Esophagus squamous epithelium (tissue), 5 donors: ENCODE data around the gene NMT1. TPM values are rescaled to one million over a fixed set of nuclear protein-coding genes. Genes with fewer than 3 reads are reported as not detected.

Source experiments
- DNase-seq: peaks from one replicate; lab custom pipeline; 2025; lab: John Stamatoyannopoulos, UW
- H3K27ac ChIP-seq, 4 donors: fragments of 200-600 bp; sonication (generic); one replicate each; pipeline ENCODE4 v1.5.1; 2016 to 2019; ENCODE audit warnings: mild to moderate bottlenecking in 1 of 4
- H3K27me3 ChIP-seq, 4 donors: fragments of 200-600 bp; sonication (generic); 1 replicate in 3 of 4; 2 replicates in 1 of 4; pipeline versions ENCODE4 v1.5.1 to v1.6.0; 2017 to 2021; ENCODE audit warnings: antibody characterized with exemption in 1 of 4
- H3K36me3 ChIP-seq, 3 donors: fragments of 200-600 bp; sonication (generic); one replicate each; pipeline ENCODE4 v1.5.1; 2016 to 2019
- H3K4me1 ChIP-seq, 3 donors: fragments of 200-600 bp; sonication (generic); one replicate each; pipeline ENCODE4 v1.5.1; 2017 to 2019
- H3K4me3 ChIP-seq, 4 donors: fragments of 200-600 bp; sonication (generic); 1 replicate in 3 of 4; 2 replicates in 1 of 4; pipeline ENCODE4 v1.5.1; 2016 to 2019; ENCODE audit warnings: mild to moderate bottlenecking in 2 of 4, moderate library complexity in 1 of 4
- H3K9me3 ChIP-seq, 3 donors: fragments of 200-600 bp; sonication (generic); one replicate each; pipeline ENCODE4 v1.5.1; 2016 to 2019
- POLR2A ChIP-seq, 4 donors: fragments of 450-650 bp; IDR thresholded peaks; one replicate each; pipeline ENCODE4 v1.6.1; 2017; ENCODE audit warnings: antibody characterized with exemption in 4 of 4, mild to moderate bottlenecking in 4 of 4, moderate library complexity in 3 of 4
- WGBS, 2 donors: methylation state at CpG; one replicate each; pipeline ENCODE4 v1.1.5; 2018; 5-methylcytosine and 5-hydroxymethylcytosine counted together
- intact Hi-C: fragments of 100-400 bp; cut with DNase I; formaldehyde crosslinking; loops from one replicate; pipeline ENCODE4 v1.15.0; 2022
- total RNA-seq, 4 donors: library from RNA; depleted of rRNA; stranded (reverse); fragments of >200 nt; gene quantifications; one replicate each; pipeline ENCODE4 v1.1.0, GENCODE V29; 2016
- TF ChIP-seq, protein P1 (sequence below), 6 experiments: fragments of 450-650 bp in 4 of 6; fragments of 200-600 bp in 2 of 6; sonication (generic) in 2 of 6; IDR thresholded peaks; one replicate each; pipeline ENCODE4 v1.5.1; 2016 to 2019; ENCODE audit warnings: antibody characterized with exemption in 6 of 6, mild to moderate bottlenecking in 4 of 6, moderate library complexity in 4 of 6
- donor health status: DM: yes; HTN: yes; CAD: no.

NMT1 gene
- total RNA-seq: 10 to 100 TPM; 54.6 to 66.2 (median 57.8) TPM

DNA sequence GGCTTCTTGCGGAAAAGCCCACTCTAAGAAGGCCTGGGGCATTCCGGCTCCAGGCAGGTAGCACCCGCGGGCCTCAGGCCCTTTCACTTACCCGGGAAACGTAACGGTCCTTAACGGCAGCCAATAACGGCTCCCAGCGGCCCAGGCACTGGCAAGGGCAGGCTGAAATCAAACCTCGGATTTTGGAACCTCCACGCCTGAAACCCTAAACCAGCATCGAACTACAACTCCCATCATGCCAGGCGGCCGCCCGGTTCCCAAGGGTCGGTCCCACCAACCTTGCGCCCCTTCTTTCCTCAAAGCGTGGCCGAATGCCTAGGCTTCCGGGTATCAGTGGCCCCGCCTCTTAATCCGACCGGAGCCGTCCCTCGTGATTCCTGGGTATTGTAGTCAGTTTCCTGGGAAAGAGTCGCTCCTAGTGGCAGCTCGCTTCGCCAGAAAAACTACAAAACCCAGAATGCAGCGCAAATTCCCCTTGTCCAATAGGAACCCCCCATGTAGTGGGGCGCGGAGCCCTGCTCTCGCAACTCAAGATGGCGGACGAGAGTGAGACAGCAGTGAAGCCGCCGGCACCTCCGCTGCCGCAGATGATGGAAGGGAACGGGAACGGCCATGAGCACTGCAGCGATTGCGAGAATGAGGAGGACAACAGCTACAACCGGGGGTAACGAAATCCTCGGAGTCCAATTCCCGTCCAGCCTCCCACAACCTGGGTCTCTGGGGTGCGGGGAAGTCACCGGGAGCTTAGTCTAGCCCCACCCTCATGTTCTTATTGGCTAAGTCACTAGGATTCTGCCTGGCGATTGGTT lies at the start of gene NMT1:
TSS of gene NMT1 (plus strand) at position 521 of the 809 bp plus-strand sequence. CDS start at position 534, 13 bp downstream.
- peak; percentile 93 for DNase-seq

DNA sequence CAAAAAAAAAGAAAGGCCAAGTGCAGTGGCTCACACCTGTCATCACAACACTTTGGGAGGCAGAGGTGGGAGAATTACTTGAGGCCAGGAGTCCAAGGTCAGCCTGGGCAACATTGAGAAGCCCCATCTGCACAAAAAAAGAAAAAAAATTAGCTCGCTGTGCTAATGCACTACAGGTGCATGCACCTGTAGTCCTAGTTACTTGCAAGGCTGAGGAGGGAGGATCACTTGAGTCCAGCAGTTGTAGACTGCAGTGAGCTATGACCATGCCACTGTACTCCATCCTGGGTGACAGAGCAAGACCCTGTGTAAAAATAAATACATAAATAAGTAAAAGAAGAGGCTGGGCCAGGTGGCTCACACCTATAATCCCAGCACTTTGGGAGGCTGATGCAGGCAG lies 49.4 kb upstream of the NMT1 start:
- WGBS, 2 donors: 86 to 91% methylated on average over 1 of the region's 1 CpG
- Histone ChIP-seq H3K4me3 (no peak overlapping the region), H3K36me3 (no peaks in the 10 kb centered on the region), H3K9me3 (no peaks in the 10 kb centered on the region), H3K4me1 (peaks cover 0 to 20% (median 6%) of the 10 kb centered on the region in 3 donors), H3K27ac (no peak overlapping the region), H3K27me3 (no peaks in the 10 kb centered on the region)
- DNase-seq: no peak
- TF ChIP-seq POLR2A (IDR thresholded peaks at IDR 0.05): no peak
- TF ChIP-seq, protein P1, sequence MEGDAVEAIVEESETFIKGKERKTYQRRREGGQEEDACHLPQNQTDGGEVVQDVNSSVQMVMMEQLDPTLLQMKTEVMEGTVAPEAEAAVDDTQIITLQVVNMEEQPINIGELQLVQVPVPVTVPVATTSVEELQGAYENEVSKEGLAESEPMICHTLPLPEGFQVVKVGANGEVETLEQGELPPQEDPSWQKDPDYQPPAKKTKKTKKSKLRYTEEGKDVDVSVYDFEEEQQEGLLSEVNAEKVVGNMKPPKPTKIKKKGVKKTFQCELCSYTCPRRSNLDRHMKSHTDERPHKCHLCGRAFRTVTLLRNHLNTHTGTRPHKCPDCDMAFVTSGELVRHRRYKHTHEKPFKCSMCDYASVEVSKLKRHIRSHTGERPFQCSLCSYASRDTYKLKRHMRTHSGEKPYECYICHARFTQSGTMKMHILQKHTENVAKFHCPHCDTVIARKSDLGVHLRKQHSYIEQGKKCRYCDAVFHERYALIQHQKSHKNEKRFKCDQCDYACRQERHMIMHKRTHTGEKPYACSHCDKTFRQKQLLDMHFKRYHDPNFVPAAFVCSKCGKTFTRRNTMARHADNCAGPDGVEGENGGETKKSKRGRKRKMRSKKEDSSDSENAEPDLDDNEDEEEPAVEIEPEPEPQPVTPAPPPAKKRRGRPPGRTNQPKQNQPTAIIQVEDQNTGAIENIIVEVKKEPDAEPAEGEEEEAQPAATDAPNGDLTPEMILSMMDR (IDR thresholded peaks at IDR 0.05): no peak
- intact Hi-C loops: no loop called here

More for the DNA sequence above, at the start of gene NMT1:
- Histone ChIP-seq H3K27me3 (no peaks in the 10 kb centered on the region), H3K4me1 (peaks cover 25 to 63% (median 40%) of the 10 kb centered on the region in 3 donors), H3K27ac (peak within 1 kb of the TSS; percentile 93 to 98 (median 96)), H3K9me3 (no peaks in the 10 kb centered on the region), H3K4me3 (peak within 1 kb of the TSS; percentile 65 to 91 (median 74)), H3K36me3 (no peaks in the 10 kb centered on the region)
- intact Hi-C loops: no loop called here
- TF ChIP-seq, protein P1 (IDR thresholded peaks at IDR 0.05): peak in 4 of 6 experiments; percentile 8 to 37 (median 14)
- TF ChIP-seq POLR2A (IDR thresholded peaks at IDR 0.05): peak in 3 of 4 donors; percentile 51 to 92 (median 89)
- WGBS, 2 donors: 0 to 1% methylated on average over 11 to 33 of the region's 50 CpGs

DNA sequence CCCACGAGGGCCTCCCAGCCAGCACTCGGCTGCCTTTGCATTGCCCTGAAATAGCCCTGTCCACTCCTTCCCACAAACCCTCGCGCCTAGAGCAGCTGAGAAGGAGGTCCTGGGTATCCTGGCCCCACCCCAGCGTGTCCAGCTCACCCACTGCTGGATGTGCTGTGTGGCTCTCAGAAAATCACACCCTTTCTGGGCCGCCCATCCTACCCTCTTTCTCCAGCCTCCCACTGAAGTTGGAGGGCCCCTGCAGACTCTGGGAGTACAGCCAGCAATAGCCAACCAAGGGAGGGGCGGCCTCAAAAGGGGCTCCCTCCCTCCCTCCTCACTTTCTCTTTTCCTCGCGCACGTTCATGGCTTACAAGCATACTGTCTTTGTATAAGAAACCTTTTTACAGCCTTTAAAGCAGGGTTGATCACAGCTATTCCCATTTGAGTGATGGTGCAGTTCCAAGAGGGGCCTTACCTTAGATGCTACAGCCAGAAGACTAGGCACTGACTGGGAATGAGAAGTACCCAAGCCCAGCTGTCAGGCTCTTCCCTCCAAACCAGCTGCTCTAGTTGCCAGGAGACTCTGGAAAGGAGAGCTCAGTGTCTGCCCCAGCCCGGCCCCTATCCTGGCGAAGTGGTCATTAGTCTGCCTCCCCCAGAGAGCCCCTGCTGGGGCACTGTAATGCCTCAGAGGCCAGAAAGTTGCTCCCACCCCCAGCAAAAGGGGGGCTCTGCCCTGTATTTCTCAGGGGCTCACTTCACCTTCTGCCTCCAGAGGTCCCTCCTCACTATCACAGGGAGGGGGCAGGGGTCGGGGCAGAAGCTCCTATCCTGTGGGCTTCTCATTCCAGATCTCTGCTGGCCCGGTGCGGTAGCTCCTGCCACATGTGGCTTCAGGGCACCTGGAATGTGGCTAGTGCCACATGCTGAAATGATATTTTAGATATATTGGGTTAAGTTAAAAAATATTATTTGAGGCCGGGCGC lies 47.8 kb upstream of the NMT1 start:
- Histone ChIP-seq H3K4me3 (no peak overlapping the region), H3K27me3 (no peaks in the 10 kb centered on the region), H3K27ac (peak overlapping the region in 2 of 4 donors; percentile 48 to 63), H3K36me3 (no peaks in the 10 kb centered on the region), H3K9me3 (no peaks in the 10 kb centered on the region), H3K4me1 (peaks cover 0 to 27% (median 8%) of the 10 kb centered on the region in 3 donors)
- WGBS, 2 donors: 57 to 68% methylated on average over 10 to 14 of the region's 17 CpGs
- intact Hi-C loops: no loop called here
- TF ChIP-seq, protein P1 (IDR thresholded peaks at IDR 0.05): no peak
- no peak for TF ChIP-seq POLR2A (IDR thresholded peaks at IDR 0.05)
- no peak for DNase-seq

DNA sequence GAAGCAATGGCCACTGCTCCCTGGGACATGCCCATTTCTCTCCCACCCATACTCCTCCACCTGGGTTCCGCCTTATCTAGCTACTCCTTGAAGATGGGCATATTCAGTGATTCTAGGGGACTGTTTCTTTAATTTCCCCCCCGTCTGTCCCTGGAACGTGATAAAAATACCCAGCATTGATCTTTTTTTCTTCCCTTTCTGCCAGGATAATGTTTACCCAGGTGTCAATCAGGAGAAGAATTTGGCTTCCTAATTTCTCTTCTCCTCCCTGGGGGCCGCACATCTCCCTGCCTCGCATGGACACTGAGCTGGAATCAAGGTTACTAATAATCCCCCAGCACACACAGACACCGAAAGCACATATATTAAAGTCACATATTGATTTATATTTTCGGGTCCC lies 44.9 kb upstream of the NMT1 start:
- intact Hi-C loops: loop anchor here (5.0 kb wide), 1 partner anchor 84 kb away; no protein-coding TSS in a partner anchor
- Histone ChIP-seq H3K4me1 (peaks cover 15 to 57% (median 26%) of the 10 kb centered on the region in 3 donors), H3K27ac (no peak overlapping the region), H3K27me3 (peaks cover 0 to 12% (median 0%) of the 10 kb centered on the region in 4 donors), H3K4me3 (no peak overlapping the region), H3K36me3 (no peaks in the 10 kb centered on the region), H3K9me3 (no peaks in the 10 kb centered on the region)
- TF ChIP-seq POLR2A (IDR thresholded peaks at IDR 0.05): no peak
- TF ChIP-seq, protein P1 (IDR thresholded peaks at IDR 0.05): no peak
- WGBS, 2 donors: 39 to 48% methylated on average over 7 of the region's 7 CpGs
- no peak for DNase-seq
